NCI-H2107 treated with DMSO at 0.1 percent for 48 hours (cell line): ENCODE measurements around the gene ECE2.

Experiments used
- DNase-seq: peaks from one replicate; lab custom pipeline; 2025; ENCODE audit not compliant: unreplicated experiment; lab: John Stamatoyannopoulos, UW

Gene ECE2

DNA sequence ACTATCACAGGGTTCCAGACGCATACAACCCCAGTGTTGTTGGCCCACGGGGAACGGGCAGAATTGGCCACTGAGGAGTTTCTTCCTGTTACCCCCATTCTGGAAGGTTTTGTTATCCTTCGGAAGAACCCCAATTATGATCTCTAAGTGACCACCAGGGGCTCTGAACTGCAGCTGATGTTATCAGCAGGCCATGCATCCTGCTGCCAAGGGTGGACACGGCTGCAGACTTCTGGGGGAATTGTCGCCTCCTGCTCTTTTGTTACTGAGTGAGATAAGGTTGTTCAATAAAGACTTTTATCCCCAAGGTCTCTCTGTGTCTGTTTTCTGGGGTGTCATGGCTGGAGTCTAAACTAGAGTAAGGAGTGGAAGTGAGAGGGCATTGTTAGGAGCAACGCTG, 32.9 kb downstream of the ECE2 start:
- no peak for DNase-seq

GRCh38 chr3:184311633-184312032, 35.8 kb downstream of the ECE2 start:
- no peak for DNase-seq

- DNase-seq: peak; percentile 96
These were observed 38.5 kb downstream of the ECE2 start, which contains the start of gene EIF4G1 for GRCh38 chr3:184314363-184314699. Gene EIF4G1 (plus strand): TSS chr3:184314606. CDS start chr3:184315797, 1,191 bp downstream.

- no peak for DNase-seq
These were observed 39.1 kb downstream of the ECE2 start for GRCh38 chr3:184314700-184315542.

DNA sequence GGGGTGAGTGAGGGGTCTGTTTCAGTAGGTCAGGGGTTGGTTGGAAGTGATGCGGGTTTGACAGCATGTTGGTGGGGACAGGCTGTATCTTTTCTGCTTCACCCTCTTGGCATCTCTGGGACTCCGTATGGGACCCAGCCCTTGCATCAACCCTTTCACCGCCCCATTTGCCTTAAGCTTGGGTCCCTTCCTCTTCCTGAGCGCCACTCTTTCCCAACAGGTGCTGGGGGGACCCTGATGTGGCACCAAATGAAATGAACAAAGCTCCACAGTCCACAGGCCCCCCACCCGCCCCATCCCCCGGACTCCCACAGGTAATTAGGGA, 39.7 kb downstream of the ECE2 start:
- no peak for DNase-seq

- DNase-seq: no peak
These were observed 40.2 kb downstream of the ECE2 start for GRCh38 chr3:184315871-184316661.

GRCh38 chr3:184316792-184317191, 41.0 kb downstream of the ECE2 start:
- DNase-seq: no peak

DNA sequence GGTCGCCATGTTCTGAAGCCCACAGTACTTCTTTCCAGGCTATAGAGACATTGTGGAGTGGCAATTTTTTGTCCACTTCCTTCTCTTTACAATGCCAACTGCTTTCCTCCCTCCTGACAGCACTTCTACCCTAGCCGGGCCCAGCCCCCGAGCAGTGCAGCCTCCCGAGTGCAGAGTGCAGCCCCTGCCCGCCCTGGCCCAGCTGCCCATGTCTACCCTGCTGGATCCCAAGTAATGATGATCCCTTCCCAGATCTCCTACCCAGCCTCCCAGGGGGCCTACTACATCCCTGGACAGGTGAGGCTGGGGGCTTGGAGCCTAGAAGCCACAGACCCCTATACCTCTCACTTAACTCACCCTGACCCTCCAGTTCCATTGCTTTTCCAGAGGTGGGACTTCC, 41.4 kb downstream of the ECE2 start:
- DNase-seq: no peak

- peak; percentile 95 for DNase-seq
These were observed 44.3 kb downstream of the ECE2 start for GRCh38 chr3:184320104-184320445.

DNA sequence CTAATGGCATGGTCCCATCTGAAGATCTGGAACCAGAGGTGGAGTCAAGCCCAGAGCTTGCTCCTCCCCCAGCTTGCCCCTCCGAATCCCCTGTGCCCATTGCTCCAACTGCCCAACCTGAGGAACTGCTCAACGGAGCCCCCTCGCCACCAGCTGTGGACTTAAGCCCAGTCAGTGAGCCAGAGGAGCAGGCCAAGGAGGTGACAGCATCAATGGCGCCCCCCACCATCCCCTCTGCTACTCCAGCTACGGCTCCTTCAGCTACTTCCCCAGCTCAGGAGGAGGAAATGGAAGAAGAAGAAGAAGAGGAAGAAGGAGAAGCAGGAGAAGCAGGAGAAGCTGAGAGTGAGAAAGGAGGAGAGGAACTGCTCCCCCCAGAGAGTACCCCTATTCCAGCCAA, 45.8 kb downstream of the ECE2 start:
- no peak for DNase-seq

DNA sequence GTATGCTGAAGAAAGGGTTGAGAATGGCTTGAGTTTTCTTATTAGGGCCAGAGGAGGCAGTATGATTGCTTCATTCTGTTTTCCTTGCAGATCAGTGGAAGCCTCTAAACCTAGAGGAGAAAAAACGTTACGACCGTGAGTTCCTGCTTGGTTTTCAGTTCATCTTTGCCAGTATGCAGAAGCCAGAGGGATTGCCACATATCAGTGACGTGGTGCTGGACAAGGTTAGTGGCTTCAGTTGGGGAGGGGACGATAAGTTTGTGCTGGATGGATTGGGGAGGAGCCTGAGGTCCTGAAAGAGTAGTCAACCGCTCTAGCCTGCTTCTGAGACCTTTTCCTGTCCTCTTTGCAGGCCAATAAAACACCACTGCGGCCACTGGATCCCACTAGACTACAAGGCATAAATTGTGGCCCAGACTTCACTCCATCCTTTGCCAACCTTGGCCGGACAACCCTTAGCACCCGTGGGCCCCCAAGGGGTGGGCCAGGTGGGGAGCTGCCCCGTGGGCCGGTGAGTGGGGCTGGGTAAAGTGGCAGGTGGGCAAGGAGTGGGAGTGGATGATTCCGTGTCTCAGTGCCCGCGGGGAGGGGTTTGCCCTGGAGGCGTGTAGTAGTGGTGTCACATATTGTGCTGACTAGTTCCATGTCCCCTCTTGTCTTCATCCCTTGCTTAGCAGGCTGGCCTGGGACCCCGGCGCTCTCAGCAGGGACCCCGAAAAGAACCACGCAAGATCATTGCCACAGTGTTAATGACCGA, 47.1 kb downstream of the ECE2 start:
- no peak for DNase-seq

GRCh38 chr3:184323696-184324095, 47.9 kb downstream of the ECE2 start:
- no peak for DNase-seq

GRCh38 chr3:184325269-184325668, 49.4 kb downstream of the ECE2 start:
- DNase-seq: no peak

DNA sequence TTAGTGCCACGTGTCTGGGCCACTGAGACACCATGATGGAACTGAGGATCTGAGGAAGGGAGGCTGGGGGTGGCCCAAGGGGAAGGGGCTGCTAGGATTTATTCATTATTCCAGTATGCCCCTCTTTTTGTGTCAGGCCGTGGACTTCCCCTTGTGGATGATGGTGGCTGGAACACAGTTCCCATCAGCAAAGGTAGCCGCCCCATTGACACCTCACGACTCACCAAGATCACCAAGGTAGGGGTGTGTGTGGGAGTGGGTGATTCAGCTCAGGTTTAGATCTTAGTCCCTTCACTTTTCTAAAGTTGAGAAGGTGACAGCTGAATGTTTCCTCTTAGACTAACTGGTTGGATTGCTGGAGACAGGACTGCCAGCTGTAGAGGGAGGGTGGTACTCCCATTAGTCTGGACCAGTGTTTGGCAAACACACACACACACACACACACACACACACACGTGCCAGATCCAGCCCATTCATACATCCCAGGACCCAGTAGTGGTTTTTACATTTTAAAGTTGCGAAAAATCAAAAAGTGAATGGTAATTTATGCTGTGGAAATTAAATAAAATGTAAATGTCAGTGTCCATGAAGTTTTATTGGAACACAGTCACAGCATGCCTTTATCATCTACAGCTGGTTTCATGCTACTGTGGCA, 50.0 kb downstream of the ECE2 start:
- DNase-seq: no peak

- DNase-seq: no peak
These were observed 51.3 kb downstream of the ECE2 start for GRCh38 chr3:184327171-184327570.

DNA sequence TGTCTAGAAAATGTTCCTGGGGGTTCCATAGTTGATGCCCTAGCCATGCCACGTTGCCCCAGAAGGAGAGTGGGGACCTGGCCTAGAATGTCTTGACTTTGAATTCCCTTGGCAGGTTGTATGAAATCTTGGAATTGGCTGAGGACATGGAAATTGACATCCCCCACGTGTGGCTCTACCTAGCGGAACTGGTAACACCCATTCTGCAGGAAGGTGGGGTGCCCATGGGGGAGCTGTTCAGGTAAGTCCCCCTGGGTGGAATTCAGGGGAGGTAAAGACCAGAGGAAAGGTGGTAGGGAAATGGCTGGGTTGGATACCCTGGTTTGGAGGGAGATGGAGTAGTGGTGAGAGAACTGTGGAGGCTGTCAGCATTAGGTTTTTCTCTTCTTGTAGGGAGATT, 52.7 kb downstream of the ECE2 start:
- DNase-seq: no peak

DNA sequence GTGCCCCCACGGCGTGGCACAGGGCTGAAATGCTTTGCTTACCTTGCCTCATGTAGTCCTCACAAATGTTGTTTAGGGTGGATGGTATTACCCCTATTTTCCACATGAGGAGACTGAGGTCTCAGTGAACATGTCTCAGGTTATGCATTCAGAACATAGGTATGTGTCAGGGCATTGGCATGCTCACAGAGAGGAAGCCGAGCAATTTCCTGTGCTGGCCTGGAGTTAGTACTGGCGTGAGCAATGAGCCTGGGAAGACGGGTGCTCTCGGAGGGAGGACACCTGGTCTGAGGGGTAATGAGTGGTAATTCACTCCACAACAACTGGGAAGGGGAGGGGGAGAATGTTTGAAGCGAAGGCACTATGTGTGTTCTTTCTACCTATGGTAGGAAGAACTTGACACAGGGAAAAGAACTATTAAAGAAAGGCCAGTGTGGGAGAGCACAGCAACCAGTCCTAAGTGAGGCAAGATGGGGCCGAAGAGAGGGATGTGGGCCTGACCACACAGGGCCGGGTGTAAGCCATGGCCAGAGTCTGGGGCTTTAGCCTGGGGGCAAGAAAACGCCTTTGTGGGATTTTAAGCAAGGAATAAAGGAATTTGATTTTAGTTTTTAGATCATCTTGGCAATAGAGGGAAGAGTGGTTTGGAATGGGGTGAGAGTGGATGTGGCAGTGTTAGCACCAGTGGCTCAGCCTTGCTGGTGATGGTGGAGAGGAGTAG, 56.7 kb downstream of the ECE2 start:
- no peak for DNase-seq

DNA sequence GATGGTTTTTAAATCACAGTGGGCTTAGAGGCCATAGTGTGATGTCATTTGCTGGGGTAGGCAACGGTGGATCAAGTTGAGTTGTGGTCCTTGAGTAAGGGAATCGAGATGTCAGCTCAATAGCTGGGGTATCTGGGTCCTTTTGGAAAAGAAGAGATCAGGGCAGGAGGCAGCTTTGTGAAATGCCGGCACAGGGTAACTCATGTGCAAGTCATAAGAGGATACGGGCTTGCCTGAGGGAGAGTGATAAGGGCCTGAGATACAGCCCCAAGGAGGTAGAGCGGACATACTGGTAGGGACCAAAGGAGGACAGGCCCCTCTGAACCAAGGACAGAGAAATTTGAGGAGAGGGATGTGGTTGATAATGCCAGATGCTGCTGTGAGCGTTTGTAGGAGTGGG, 57.4 kb downstream of the ECE2 start:
- DNase-seq: no peak

DNA sequence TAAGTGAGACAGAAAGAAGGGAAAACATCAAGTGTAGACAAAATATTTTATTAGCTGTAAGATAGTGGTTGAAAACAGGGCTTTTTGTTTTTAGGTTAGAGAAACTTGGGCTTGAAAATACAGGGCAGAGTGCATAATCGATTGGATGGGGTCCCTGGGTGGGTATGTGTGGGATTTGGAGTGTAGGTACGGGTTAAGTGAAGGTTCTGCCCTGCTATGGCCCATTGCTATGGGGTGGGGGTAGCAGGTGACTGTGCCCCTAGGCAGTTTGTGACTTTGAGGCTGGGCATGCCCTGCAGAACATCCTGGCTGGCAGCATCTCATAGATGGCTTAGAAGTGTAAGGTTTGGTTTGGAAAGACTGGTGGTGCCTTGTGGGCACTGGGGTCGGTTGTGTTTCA, 57.9 kb downstream of the ECE2 start:
- no peak for DNase-seq

GRCh38 chr3:184334470-184335158, 58.8 kb downstream of the ECE2 start:
- DNase-seq: no peak
